Skin of body (tissue), 2 donors: ENCODE measurements around the gene ATP9B. TPM values are rescaled to one million over a fixed set of nuclear protein-coding genes. Genes with fewer than 3 reads are reported as not detected.
"Not testable (repeated sequence)": the region's sequence is repeated elsewhere in the genome, so short reads cannot be mapped to it uniquely, and the experiment has no call there.

Source experiments
- DNase-seq: peaks from one replicate; lab custom pipeline; 2025; lab: John Stamatoyannopoulos, UW
- total RNA-seq: library from RNA; depleted of rRNA; stranded (reverse); fragments of >200 nt; gene quantifications from one replicate; pipeline ENCODE4 v1.2.3, GENCODE V29; 2014

ATP9B gene
- total RNA-seq, 1 donor from 2014 or later, result 49.0 TPM

DNA sequence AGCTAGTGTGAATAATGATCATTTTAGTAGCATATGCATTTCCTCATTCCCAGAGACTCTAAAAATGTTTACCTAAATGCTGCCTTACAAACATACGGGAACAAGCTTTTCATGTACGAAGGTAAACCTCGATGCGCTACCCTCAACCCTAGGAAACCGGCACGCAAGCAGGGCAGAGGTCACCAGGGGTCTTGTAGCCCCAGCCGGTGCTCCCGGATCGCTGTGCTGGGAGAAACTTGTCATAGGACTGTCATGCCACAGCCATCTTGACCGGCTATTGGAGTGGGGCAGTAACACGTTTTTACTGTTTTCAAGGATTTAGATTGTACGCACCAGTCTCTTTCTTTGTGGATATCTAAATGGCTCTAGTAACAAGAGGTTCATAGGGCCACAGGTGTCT lies 291.7 kb downstream of the ATP9B start:
- no peak for DNase-seq

DNA sequence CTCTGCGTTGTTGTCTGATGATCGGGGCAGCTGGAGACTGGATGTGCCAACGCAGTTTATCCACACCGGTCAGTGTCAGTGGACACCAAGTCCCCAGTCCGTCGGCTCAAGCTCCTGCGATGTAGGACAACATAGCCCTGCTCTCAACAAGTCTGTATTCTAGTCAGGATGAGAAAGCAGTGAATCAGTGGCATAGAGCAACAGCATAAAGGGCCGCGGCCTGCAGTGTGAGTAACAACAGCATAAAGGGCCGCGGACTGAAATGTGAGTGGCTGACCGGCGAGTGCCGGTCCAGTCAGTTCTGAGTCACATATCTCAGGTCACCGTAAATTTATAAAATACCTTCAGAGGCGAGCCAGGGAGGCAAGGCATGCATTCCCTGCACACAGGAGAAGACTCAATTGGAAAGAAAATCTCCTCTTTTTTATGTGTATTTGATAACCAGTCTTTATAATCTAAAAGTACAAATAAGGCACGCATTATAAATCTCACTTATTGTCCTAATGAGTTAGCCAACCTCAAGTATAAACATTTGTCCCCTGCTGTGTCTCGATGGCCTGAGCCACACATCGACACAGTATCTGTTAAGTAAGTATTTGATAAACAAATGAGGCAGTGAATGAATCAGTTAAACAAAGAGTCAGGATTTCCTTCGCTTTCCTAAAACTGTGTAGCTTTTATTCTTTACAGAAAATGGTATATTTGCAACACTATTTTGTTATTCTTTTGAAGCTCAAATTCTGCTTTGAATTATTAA lies 292.8 kb downstream of the ATP9B start:
- no peak for DNase-seq

DNA sequence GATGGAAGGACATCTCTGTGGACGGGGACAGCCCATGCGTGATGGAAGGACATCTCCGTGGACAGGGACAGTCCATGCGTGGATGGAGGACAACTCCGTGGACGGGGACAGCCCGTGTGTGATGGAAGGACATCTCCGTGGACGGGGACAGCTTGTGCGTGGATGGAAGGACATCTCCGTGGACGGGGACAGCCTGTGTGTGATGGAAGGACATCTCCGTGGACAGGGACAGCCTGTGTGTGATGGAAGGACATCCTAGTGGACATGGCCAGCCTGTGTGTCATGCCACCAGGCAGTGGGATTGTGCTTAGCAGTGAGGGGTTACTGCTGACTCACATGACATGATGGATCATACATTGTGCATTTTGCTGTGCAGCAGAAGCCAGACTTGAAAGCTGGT lies 296.5 kb downstream of the ATP9B start:
- DNase-seq, result no peak

DNA sequence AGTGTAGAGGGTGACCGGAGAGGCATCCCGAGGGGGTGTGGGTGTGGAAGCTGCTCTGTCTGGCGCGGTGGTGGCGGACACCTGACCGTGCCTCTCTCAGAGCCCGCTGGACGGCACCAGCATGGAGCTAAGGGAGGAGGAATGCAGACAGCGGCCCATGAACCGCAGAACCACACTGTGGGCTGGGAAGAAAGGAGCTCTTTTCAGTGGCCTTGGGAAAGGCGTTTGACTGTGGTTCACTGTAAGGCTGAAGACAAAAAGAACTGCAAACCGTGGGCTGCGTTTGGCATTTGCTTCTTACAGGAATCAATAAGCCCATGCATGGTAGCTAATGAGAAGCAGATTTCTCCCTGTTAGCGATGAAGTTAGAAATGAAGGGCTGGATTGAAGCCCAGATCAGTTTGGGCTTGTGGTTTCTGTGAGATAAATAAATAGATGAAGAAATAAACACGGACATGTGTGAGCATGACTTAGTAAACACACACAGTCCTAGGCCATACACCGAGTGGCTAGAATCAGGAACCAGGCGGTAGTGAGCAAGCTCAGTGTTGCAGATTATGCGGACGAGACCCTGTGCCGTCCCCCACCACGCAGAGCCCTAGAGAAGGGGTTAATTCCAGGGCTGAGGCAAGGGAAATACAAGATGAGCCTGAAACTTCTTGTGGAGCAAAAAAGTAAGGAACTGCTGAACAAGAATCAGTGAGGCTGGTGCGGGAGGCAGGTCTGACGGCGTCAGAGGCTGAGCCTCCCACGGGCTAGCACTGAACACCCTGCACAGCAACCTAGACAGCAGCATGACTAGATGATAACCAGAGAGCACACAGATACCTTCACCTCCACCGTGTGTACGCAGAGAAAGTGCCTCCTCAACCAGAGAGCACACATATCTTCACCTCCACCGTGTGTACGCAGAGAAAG lies 297.2 kb downstream of the ATP9B start:
- DNase-seq, result peak; percentile 95

DNA sequence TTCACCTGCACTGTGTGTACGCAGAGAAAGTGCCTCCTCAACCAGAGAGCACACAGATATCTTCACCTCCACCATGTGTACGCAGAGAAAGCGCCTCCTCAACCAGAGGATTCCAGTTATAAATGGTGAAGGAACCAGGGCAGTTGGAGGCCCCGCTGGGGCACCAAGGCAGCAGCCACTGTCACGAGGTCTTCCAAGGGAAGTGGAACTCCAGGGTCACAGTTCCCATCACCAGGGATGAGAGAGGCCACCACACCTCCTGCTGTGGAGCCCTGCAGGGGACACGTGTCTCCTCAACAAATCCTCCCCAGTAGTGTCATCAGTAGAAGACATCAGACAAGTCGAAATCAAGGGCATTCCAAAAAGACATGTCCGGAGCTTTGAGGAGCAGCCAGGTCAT lies 298.3 kb downstream of the ATP9B start:
- DNase-seq, result no peak

DNA sequence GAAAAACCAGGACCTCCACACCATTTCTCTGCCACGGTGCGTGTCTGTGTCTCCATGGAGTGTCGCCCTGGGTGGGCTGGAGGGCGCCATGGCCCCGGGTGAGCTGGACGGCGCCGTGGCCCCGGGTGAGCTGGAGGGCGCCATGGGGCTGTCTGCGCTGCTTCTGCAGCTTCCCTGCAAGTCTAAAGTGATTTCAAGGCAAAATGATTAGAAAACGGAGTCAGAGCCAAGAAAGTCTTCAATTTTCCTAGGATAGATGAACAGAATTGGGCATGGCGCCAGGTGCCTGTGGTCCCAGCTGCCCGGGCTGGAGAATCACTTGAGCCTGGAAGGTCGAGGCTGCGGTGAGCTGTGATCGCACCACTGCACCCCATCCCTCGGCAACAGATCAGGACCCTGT lies 298.8 kb downstream of the ATP9B start:
- no peak for DNase-seq

DNA sequence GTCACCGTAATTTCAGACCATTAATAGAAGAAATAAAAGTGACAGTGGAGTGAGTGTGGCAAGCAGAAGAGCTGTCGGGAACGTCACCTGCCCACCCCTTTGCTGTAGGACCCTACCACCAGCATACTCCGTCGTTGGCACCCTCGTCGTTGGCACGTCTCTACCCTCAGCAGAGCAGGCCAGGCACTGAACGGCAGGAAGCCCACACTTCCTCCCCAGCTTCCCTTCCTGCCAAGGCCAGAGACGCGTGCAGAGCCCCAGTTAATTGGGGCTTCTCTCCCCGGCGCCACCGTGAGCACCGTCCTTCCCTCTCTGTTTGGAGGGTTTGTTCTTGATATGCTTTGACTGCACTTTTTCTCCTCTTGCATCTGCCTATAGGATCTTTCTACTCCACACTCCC lies 299.5 kb downstream of the ATP9B start:
- DNase-seq, result no peak

DNA sequence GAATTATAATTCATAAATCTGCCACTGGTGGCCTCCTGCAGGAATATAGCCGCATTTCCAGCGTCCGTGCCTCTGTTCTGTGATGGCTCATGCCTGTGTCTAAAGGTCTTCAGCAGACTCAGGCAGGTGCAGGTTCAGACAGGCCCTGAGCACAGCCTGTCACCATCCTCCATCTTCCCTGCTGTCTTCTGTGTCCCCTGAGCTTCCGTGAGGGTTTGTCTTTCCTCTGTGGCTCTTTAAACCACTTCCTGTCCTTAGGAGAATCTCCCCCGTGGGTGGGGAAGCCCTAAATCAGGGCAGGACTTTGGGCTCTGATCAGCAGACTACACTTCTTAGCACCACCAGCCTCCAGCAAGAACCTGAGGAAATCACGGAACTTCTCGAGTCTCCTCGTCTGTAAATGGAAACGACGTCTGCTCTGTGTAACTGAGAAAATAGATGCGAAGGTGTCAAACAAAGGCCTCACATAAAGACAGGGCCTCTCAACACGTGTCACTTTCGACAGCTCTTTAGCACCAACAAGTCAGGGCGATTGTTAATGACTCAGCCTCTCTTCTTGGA lies 302.4 kb downstream of the ATP9B start:
- no peak for DNase-seq

DNA sequence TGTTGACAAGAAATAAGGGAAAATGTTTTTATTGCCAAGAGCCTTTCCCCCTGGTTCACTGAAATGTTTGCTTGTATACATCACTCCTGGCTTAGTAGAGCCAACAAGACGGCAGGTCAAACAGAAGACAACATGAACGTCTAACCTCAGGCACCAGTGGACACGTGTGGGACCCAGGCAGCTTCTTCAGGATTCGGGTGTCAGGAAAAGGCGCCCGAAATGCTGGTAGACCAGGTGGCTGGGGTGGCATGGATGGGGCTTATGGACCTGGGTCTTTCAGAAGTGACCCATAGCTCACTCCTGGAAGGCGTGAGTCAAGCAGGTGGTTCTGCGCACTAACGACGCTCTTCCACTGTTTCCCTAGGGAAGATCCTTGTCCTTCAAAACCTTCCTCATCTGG lies 303.3 kb downstream of the ATP9B start:
- no peak for DNase-seq

DNA sequence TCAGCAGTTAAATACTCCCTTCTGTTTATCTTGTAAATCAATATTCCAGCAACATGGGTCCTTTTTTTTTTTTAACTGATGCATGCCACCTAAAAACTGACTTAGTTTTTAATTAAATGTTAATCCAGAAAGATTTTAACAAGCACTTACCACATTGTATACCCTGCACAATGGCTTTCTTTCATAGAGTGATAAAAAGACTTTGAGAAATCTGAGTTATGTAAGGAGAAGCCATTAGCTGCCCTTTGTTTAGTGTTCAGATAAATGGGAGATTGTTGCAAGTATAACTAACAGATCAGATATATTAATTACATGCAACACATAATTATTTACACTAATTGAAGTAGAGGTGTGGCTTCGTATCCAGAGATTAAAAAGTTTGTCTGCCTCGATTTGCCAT lies 303.8 kb downstream of the ATP9B start:
- no peak for DNase-seq

DNA sequence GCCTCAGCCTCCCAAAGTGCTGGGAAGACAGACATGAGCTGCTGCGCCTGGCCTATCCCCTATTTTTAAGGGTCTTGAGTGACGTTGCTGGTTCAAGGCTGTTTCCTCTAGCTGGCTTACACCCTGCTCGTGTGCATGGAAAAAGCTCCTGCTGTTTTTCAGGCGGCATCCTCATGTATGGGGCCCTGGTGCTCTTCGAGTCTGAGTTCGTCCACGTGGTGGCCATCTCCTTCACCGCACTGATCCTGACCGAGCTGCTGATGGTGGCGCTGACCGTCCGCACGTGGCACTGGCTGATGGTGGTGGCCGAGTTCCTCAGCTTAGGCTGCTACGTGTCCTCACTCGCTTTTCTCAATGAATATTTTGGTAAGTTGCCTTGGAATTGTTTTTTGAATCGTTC lies 304.5 kb downstream of the ATP9B start:
- DNase-seq, result no peak

DNA sequence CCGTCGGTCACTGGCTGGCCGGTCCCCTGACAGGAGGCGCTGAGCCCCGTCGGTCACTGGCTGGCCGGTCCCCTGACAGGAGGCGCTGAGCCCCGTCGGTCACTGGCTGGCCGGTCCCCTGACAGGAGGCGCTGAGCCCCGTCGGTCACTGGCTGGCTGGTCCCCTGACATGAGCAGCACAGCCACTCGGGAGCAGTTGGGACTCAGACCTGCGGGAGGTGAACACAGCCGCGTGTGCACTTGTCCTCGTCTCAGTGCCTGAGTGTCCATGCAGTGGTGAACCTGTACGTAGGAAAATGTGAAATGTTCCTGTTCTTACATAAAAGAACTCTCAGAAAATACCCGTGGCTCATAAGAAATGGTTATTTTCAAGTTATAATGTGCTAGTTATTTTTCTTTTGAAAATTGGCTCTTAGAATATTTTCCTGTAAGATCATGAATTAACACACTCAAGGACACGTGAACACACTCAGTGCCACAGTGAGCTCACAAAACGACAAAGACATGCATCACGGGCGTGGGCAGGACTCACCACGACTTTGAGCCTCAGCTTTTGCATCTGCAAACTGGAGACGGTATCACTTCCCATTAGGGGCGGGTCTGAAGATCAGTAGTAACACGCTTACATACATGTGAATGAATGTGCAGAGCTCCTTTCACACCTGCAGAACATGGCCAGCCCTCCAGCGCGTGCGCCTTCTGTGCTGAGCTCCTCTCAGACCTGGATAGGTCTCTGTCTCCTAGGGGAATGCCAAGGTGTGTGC lies 305.4 kb downstream of the ATP9B start:
- DNase-seq, result no peak

DNA sequence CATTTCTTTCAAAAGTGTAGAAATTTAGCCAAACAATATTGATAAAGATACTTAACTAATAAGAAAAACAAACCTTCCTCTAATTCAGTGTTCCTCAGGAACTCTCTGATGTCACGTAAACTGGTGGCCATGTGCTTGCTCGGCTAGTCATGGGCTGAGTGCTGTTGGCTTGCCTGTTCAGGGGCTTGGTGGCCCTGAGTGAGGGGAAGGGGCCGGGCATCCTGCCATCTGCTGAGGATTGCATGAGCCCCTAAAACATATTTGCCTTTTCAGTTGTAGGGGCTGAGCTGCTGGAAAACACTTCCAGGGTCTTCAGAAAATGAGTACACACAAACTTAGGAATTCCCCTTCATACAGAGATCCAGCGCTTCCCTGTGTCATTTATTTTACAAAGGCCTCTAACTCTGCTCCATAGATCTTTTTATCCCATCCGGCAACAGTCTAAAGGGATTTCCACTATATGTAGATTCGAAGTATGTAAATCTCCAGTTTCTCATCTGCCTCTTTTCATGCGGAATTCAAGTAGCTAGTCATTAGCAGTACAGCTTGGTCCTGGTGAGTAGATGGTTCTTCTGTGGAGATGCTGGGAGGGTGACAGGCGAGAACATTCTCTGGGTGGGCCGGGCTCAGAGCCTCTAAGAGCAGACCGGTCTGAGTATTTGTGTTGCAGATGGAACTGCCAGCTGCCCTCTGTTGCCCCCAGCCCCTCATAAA lies 306.4 kb downstream of the ATP9B start:
- no peak for DNase-seq

DNA sequence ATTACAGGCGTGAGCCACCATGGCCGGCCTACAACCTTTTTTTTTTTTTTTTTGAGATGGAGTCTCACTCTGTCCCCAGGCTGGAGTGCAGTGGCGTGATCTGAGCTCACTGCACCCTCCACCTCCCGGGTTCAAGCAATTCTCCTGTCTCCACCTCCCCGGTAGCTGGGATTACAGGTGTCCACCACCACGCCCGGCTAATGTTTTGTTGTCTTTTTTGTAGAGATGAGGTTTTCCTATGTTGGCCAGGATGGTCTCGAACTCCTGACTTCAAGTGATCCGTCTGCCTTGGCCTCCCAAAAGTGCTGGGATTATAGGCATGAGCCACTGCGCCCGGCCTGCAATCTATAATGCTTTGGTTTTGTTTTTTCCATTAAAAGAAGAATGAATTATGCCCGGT lies 307.5 kb downstream of the ATP9B start:
- DNase-seq, result not testable (repeated sequence)

DNA sequence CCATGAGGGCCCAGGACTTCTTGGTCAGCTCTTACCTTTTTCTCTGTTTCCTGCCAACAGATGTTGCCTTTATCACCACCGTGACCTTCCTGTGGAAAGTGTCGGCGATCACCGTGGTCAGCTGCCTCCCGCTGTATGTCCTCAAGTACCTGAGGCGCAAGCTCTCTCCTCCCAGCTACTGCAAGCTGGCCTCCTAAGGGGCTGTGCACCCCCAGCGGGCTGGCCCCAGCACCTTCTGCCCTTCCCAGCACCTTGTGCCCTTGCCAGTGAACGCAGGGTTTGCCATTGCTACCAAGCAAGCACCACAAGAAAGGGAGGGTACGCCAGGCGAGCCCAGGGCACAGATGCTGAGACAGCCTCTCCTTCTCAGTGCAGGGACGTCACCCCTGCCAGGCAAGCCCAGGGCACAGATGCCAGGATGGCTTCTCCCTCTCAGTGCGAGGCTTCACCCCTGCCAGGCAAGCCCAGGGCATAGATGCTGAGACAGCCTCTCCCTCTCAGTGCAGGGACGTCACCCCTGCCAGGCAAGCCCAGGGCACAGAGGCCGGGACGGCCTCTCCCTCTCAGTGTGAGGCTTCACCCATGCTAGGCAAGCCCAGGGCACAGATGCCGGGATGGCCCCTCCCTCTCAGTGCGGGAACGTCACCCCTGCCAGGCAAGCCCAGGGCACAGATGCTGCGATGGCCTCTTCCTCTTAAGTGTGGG lies 308.1 kb downstream of the ATP9B start:
- DNase-seq, result no peak

DNA sequence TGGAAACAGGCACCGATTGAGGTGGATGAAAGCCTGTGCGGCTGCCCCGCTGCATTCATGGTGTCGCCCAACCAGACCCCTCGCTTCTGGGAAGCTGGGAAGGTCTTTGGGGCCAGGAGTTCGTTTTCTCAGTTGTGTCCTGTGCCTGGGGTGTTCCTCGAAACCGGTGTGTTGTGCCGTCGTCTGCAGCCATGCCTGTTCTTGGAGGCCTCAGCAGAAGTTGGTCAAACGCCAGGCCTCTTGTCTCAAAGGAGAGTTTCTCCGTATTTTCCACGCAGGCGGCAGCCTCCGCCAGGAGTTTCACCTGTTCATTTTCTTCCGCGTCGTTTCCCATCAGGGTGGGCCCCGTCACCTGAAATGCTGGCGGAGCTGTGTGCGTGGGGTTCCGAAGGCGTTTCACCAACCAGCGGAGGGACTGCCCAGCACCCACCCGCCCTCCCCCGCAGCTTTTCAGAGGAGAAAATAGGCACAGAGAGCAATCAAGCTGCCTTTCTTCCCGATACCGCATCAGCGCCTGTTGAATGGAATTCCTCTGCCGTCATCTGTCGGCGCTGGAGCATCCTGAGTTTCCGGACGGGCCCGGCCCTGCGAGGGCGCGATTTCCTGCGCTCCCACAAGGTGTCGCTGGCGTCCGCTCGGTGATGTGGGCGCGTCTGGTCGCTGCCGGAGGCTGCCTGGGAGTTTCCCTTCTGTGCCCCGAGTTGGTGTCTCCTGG lies 309.5 kb downstream of the ATP9B start:
- DNase-seq, result peak; percentile 83

DNA sequence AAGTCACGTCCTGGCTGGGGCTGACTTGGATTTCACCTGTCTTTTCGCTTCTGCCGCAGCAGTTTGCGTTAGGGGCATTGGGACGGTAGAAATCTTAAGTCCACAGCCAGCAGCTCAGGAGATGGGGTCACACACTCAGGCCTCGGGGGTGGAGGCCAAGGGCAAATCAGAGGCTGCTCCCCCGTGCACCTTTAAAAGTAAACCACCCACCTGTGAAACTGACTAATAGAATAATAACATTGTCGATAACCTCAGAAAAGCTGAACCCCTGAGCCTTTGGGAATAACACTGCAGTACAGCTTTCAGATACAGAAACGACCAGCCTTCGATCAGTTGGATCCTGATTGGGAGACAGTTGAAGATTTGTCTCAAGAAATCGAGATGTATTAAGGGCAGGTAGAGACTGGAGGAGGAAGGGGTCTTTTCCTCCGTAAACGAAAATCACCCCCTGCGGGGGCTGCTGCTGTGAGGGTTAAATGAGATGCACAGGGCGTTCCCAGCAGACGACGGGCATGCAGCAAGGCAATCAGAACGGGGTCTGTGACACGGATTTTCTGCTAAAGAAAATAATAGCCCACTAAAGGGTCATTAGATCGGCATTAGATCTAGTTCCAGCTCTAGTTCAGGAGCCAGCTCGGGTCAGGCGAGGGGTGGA lies 310.2 kb downstream of the ATP9B start:
- no peak for DNase-seq

DNA sequence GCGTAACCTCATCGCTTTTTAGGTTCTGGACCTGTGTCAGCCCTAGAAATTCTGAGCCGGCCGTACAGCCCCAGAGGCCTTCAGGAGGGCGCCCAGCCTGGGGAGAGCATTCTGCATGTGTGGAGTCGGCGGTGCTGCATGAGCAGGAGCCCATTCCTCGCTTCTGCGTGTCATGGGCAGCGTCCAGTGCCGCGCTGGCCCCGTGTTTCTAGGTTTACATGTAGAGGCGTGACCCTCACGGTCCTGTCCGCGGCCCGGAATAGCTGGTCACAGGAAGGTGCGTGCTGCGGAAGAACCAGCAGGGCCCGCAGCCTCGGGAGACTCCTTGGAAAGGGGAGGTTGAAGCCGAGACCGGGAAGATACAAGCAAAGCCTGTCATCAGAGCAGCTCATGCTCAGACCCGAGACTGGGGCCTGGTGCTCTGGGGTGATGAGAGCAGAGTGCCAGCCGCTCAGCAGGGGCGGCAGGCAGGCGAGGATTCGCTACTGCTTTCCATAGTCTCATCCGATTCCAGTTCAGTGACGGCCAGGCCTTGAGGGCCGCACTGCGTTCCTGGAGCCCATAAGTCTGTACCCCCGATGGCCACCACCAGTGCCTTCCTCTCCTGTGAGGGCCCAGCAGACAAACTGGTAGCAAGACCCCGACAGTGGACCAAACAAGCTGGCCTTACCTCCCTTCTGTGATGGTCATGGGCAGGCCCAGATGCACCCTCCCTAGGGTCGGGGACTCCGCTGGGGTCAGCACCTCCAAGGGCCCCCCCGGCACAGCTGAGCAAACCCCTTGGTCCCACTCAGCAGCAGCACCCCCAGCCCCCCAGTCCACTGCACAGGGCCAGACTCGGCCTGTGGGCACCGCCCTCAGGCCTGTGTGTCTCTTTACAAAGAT lies 311.0 kb downstream of the ATP9B start:
- no peak for DNase-seq
